ES-I3 (cell line): ENCODE data around the gene TOR2A.
A peak's percentile ranks its signal among the peaks of the same experiment; 100 is the strongest.

Experiments used
- H3K36me3 ChIP-seq: 2 replicates; pipeline ENCODE4 v1.6.1; 2013; ENCODE audit warnings: mild to moderate bottlenecking, low read length, control low read depth, moderate library complexity; ENCODE audit not compliant: insufficient read depth
- H3K4me1 ChIP-seq: 2 replicates; pipeline ENCODE4 v1.6.1; 2013; ENCODE audit warnings: mild to moderate bottlenecking, control low read depth, low read length; ENCODE audit not compliant: insufficient read depth
- H3K9ac ChIP-seq: 2 replicates; pipeline ENCODE4 v1.6.1; 2013; ENCODE audit warnings: low read depth, mild to moderate bottlenecking, low read length, moderate library complexity
- H3K9me3 ChIP-seq: 2 replicates; pipeline ENCODE4 v1.6.1; 2013; ENCODE audit warnings: mild to moderate bottlenecking, low read length, moderate library complexity; ENCODE audit not compliant: control insufficient read depth, insufficient read depth

TOR2A gene

GRCh38 chr9:127723444-127723843, 11.7 kb downstream of the TOR2A start:
- Histone ChIP-seq H3K9ac (no peak overlapping the region), H3K36me3 (no peaks in the 10 kb centered on the region), H3K4me1 (no peaks in the 10 kb centered on the region; the same call in 1 of the 2 replicates), H3K9me3 (no peaks in the 10 kb centered on the region)

GRCh38 chr9:127723013-127723412, 12.1 kb downstream of the TOR2A start:
- no peaks in the 10 kb centered on the region for H3K9me3 ChIP-seq
- H3K9ac ChIP-seq, result no peak overlapping the region
- no peaks in the 10 kb centered on the region; the same call in 1 of the 2 replicates for H3K4me1 ChIP-seq
- H3K36me3 ChIP-seq, result no peaks in the 10 kb centered on the region

GRCh38 chr9:127722055-127722745, 12.9 kb downstream of the TOR2A start:
- no peaks in the 10 kb centered on the region for H3K9me3 ChIP-seq
- no peaks in the 10 kb centered on the region; the same call in 1 of the 2 replicates for H3K4me1 ChIP-seq
- H3K36me3 ChIP-seq, result no peaks in the 10 kb centered on the region
- H3K9ac ChIP-seq, result no peak overlapping the region

DNA sequence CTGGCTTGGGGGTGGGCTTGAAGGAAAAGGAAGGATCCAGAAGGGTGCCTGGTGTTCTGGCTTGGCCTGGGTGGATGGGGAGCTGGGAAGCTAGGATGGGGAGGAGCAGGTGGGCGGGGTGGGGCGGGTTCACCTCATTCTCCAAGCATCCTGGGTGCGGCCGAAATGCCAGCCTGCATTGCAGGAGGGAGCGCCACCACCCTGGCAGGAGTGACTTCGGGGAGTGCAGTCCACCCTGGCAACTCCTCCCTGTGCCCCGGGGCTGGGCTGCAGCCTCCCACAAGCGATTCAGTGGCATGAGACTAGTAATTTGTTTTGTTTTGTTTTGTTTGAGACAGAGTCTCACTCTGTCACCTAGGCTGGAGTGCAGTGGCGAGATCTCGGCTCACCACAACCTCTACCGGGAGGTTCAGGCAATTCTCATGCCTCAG, 13.7 kb downstream of the TOR2A start:
- no peak overlapping the region for H3K9ac ChIP-seq
- H3K9me3 ChIP-seq, result no peaks in the 10 kb centered on the region
- no peaks in the 10 kb centered on the region for H3K36me3 ChIP-seq
- H3K4me1 ChIP-seq, result no peaks in the 10 kb centered on the region; the same call in 1 of the 2 replicates

GRCh38 chr9:127720865-127721227, 14.2 kb downstream of the TOR2A start:
- Histone ChIP-seq H3K9me3 (no peaks in the 10 kb centered on the region), H3K4me1 (no peaks in the 10 kb centered on the region; the same call in 1 of the 2 replicates), H3K9ac (no peak overlapping the region), H3K36me3 (no peaks in the 10 kb centered on the region)

DNA sequence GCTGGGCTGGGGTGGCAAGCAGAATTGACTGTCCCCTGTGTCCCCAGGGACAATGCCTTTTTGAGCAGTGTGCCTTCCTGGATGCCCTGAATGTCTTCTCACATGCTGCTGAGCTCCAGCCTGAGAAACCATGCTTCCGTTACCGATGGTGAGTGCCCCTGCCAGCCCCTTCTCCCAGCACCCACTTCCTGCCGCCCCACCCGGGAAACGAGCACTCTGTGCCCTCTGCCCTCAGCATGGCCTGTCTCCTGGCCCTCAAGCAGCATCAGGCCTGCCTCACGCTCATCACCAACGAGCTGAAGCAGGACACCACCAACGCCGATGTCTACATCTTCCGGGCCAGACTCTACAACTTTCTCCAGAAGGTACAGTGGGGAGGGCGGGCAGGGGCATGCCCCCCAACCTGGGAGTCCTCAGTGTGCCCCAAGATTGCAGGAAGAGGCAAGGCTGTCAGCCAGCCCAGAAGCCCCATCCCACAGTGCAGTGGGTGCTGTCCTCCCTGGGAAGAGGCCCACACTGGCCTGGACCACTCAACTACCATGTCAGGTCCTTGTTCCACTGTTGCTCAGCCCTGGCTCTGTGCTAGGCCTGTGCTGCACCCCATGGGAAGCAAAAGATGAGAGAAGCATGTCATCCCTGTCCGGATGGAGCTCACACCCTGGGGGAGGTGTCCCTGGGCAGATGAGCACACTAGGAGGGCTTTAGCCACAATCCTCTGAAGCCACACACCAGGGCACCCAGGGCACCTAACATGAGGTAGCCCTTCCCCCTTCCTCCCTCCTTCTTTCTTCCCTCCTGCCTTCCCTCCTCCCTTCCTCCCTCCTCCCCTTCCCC, 14.8 kb downstream of the TOR2A start:
- Histone ChIP-seq H3K4me1 (no peaks in the 10 kb centered on the region; the same call in 1 of the 2 replicates), H3K9me3 (no peaks in the 10 kb centered on the region), H3K9ac (no peak overlapping the region), H3K36me3 (no peaks in the 10 kb centered on the region)

DNA sequence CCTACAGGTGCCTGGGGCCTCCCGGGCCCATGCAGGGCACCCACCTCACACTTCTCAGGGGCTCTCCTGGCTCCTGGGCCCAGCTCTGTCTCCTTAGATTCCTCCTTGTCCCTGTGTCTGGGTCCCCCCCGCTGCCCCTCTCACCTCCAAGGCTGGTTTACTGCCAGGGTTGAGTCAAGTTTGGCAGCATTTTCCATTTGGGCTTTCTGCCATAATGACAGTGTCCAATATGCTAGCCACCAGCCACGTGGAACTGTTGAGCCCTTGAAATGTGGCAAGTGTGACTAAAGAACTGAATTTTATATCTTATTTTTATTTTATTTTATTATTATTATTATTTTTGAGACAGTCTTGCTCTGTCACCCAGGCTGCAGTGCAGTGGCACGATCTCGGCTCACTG, 17.3 kb downstream of the TOR2A start:
- no peaks in the 10 kb centered on the region for H3K36me3 ChIP-seq
- H3K9me3 ChIP-seq, result no peaks in the 10 kb centered on the region
- H3K4me1 ChIP-seq, result no peaks in the 10 kb centered on the region; the same call in 1 of the 2 replicates
- H3K9ac ChIP-seq, result no peak overlapping the region

- no peaks in the 10 kb centered on the region for H3K36me3 ChIP-seq
- no peaks in the 10 kb centered on the region; the same call in 1 of the 2 replicates for H3K4me1 ChIP-seq
- no peaks in the 10 kb centered on the region for H3K9me3 ChIP-seq
- 0 out of 2 replicates have a peak overlapping the region, but pooled peaks have one; percentile 84 for H3K9ac ChIP-seq
These were observed 18.7 kb downstream of the TOR2A start for GRCh38 chr9:127716412-127716811.

DNA sequence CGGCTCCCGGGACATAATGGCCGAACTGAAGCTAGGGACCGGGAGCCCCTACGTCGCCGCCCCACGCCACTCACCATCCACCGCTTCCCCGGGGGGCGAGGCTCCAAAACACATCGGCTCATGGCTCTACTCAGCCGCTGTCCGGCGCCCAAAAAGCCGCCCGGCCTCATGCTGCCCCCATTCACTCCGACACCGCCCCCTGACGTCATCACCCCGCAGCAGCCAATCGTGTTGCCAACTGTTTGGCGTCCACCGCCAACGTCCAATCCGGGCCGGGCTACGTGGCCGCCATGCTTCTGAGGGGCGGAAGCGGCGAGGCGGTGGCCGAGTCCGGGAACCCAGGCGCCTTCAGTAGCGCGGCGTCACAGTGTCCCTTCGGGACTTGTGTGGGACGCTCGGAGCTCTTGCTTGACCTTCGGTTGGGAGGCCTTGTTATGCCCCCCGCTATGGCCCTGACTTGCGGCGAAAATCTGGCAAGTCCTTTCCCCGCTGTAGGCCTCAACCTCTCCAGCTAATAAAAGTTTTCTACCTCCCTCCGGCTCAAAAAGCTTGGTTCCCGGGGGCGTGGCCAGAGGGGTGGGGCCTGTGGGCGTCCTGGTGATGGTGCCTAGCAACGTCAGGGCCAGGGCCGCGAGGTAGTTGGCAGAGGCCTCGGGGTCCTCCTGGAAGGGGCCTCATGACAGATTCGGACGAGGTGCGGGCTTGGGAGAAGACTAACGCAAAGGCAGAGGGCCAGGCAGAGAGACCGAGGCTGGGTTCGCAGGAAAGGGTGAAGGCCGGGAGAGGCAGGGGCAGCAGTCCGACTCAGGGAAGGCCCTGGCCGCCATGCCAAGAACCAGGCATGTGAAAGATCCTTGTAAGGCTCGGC, 19.4 kb downstream of the TOR2A start, which contains the start of the genes PTRH1 and TTC16:
Gene PTRH1 (minus strand): TSS at position 194 of the 868 bp plus-strand sequence. CDS start 24 bp downstream, at position 170.
Gene TTC16 (plus strand): TSS at position 610 of the 868 bp plus-strand sequence. CDS start 67 bp downstream, at position 677.
- Histone ChIP-seq H3K9ac (peak within 1 kb of the TSS; percentile 84; the same call in 1 of the 2 replicates), H3K4me1 (no peaks in the 10 kb centered on the region; the same call in 1 of the 2 replicates), H3K36me3 (no peaks in the 10 kb centered on the region), H3K9me3 (no peaks in the 10 kb centered on the region)

GRCh38 chr9:127714951-127715469, 20.1 kb downstream of the TOR2A start:
- Histone ChIP-seq H3K9ac (peak overlapping the region; percentile 84; the same call in 1 of the 2 replicates), H3K36me3 (no peaks in the 10 kb centered on the region), H3K4me1 (no peaks in the 10 kb centered on the region; the same call in 1 of the 2 replicates), H3K9me3 (no peaks in the 10 kb centered on the region)

GRCh38 chr9:127714020-127714750, 20.9 kb downstream of the TOR2A start:
- Histone ChIP-seq H3K36me3 (no peaks in the 10 kb centered on the region), H3K9ac (peak overlapping the region; percentile 19; the same call in 1 of the 2 replicates), H3K9me3 (no peaks in the 10 kb centered on the region), H3K4me1 (no peaks in the 10 kb centered on the region; the same call in 1 of the 2 replicates)

DNA sequence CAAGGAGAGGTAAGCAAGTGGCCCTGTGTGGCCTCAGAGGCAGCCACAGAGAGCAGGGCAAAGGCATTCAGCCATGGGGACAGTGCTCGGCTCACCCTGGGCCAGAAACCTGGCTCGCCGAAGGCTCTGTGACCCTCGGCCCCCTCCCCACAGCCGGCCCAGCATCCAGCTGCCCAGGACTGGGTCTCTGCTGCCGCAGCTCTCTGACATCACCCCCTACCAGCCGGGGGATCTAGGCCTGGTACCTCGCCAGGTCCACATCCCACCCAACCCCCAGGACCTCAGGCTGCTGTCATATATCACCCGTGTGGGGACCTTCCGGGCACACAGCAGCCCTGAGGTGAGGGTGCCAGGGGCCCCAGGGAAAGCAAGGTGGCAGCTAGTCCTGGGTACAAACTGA, 22.2 kb downstream of the TOR2A start:
- H3K4me1 ChIP-seq, result no peaks in the 10 kb centered on the region; the same call in 1 of the 2 replicates
- H3K36me3 ChIP-seq, result no peaks in the 10 kb centered on the region
- no peak overlapping the region for H3K9ac ChIP-seq
- H3K9me3 ChIP-seq, result no peaks in the 10 kb centered on the region

DNA sequence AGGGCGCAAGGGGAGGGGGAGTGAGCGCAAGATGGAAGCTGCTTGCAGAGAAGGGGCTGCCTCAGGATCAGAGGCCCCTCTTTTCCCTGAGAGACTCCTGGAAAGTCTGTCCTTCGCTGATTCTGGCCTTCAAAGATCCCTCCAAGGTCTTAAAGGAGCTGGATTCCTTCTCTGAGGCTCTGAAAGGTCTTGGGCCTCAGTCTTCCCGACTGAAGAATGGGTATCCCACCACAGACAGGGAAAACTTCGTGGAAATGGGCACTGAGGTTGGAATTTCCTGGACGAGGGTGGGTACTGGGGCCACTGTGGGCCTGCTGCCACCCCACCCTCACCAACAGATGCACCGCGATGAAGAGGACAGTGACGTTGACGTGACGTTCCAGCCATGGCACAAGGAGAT, 22.7 kb downstream of the TOR2A start:
- no peaks in the 10 kb centered on the region for H3K36me3 ChIP-seq
- H3K4me1 ChIP-seq, result no peaks in the 10 kb centered on the region; the same call in 1 of the 2 replicates
- H3K9ac ChIP-seq, result no peak overlapping the region
- H3K9me3 ChIP-seq, result no peaks in the 10 kb centered on the region
